Loucy (cell line): Measurements from ENCODE around the gene MMADHC.

Source experiments
- H2AFZ ChIP-seq: fragments of 200-600 bp; sonication (generic); 2 replicates; pipeline ENCODE4 v1.6.0; 2016; ENCODE audit warnings: antibody characterized with exemption, mild to moderate bottlenecking, low read length, moderate library complexity
- H3F3A ChIP-seq: fragments of 200-600 bp; 2 replicates; pipeline ENCODE4 v1.6.0; 2016; ENCODE audit warnings: antibody characterized with exemption, low read depth, mild to moderate bottlenecking
- H3K27me3 ChIP-seq: fragments of 200-600 bp; sonication (generic); 2 replicates; pipeline ENCODE4 v1.6.1; 2014; ENCODE audit warnings: low read length, mild to moderate bottlenecking; ENCODE audit not compliant: insufficient read depth, poor library complexity, severe bottlenecking
- H3K36me3 ChIP-seq: fragments of 200-600 bp; sonication (generic); 2 replicates; pipeline ENCODE4 v1.6.1; 2016; ENCODE audit warnings: low read length; ENCODE audit not compliant: insufficient read depth
- H3K4me1 ChIP-seq: fragments of 200-600 bp; sonication (generic); 2 replicates; pipeline ENCODE4 v1.5.1; 2014; ENCODE audit warnings: low read length, mild to moderate bottlenecking; ENCODE audit not compliant: insufficient read depth, poor library complexity, severe bottlenecking
- H3K4me2 ChIP-seq: fragments of 200-600 bp; sonication (generic); 2 replicates; pipeline ENCODE4 v1.6.0; 2014; ENCODE audit warnings: antibody characterized with exemption, low read length, low read depth, mild to moderate bottlenecking; ENCODE audit not compliant: poor library complexity, severe bottlenecking
- H3K4me3 ChIP-seq: fragments of 200-600 bp; sonication (generic); 2 replicates; pipeline ENCODE4 v1.5.1; 2014; ENCODE audit warnings: low read length, mild to moderate bottlenecking, mixed read lengths; ENCODE audit not compliant: poor library complexity, severe bottlenecking
- H3K79me2 ChIP-seq: fragments of 200-600 bp; sonication (generic); 2 replicates; pipeline ENCODE4 v1.6.1; 2014; ENCODE audit warnings: low read length; ENCODE audit not compliant: insufficient read depth
- H3K9ac ChIP-seq: fragments of 200-600 bp; sonication (generic); 2 replicates; pipeline ENCODE4 v1.6.0; 2014; ENCODE audit warnings: mild to moderate bottlenecking, low read depth, low read length, moderate library complexity; ENCODE audit not compliant: poor library complexity, severe bottlenecking
- H3K9me2 ChIP-seq: fragments of 200-600 bp; sonication (generic); replicated peaks from 2 replicates; pipeline ENCODE4 v1.6.1; 2016; ENCODE audit warnings: low read depth, low read length, mixed read lengths
- H3K9me3 ChIP-seq: fragments of 200-600 bp; sonication (generic); 2 replicates; pipeline ENCODE4 v1.6.1; 2014; ENCODE audit warnings: mild to moderate bottlenecking, antibody characterized with exemption, low read length, low read depth; ENCODE audit not compliant: insufficient read depth
- H4K20me1 ChIP-seq: fragments of 200-600 bp; sonication (generic); 2 replicates; pipeline ENCODE4 v1.6.0; 2014; ENCODE audit warnings: antibody characterized with exemption, low read length, mild to moderate bottlenecking; ENCODE audit not compliant: insufficient read depth, poor library complexity, severe bottlenecking
- CTCF ChIP-seq: fragments of 200-600 bp; sonication (generic); conservative IDR thresholded peaks from 2 replicates; pipeline ENCODE4 v1.5.1; 2014; ENCODE audit warnings: mild to moderate bottlenecking, antibody characterized with exemption, low read length
- EZH2phosphoT487 ChIP-seq: fragments of 200-600 bp; IDR thresholded peaks from 2 replicates; pipeline ENCODE4 v1.6.1; 2018; ENCODE audit warnings: antibody characterized with exemption, mild to moderate bottlenecking, moderate library complexity, borderline replicate concordance

The MMADHC gene

GRCh38 chr2:149543845-149544244 lies 43.7 kb downstream of the MMADHC start:
- H3K27me3 ChIP-seq, result no peaks in the 10 kb centered on the region
- H3K9me3 ChIP-seq, result no peaks in the 10 kb centered on the region
- no peaks in the 10 kb centered on the region for H4K20me1 ChIP-seq
- H3K4me3 ChIP-seq, result no peak overlapping the region
- no peaks in the 10 kb centered on the region for H3K36me3 ChIP-seq
- no peaks in the 10 kb centered on the region for H3K79me2 ChIP-seq
- TF ChIP-seq CTCF, result no peak
- no peak for TF ChIP-seq EZH2phosphoT487
- peak overlapping the region; percentile 93 for H2AFZ ChIP-seq
- no peaks in the 10 kb centered on the region for H3K4me1 ChIP-seq
- H3K9ac ChIP-seq, result no peak overlapping the region
- H3K9me2 ChIP-seq, result no peaks in the 10 kb centered on the region
- H3F3A ChIP-seq, result no peaks in the 10 kb centered on the region
- H3K4me2 ChIP-seq, result no peak overlapping the region

- no peaks in the 10 kb centered on the region for H3F3A ChIP-seq
- H3K27me3 ChIP-seq, result no peaks in the 10 kb centered on the region
- no peaks in the 10 kb centered on the region for H3K79me2 ChIP-seq
- H3K36me3 ChIP-seq, result no peaks in the 10 kb centered on the region
- H3K4me3 ChIP-seq, result no peak overlapping the region
- H3K9me3 ChIP-seq, result no peaks in the 10 kb centered on the region
- H3K9ac ChIP-seq, result no peak overlapping the region
- peaks cover 9% of the 10 kb centered on the region for H3K4me1 ChIP-seq
- H2AFZ ChIP-seq, result no peak overlapping the region
- TF ChIP-seq CTCF (no peak), EZH2phosphoT487 (no peak)
- no peaks in the 10 kb centered on the region for H4K20me1 ChIP-seq
- H3K9me2 ChIP-seq, result no peaks in the 10 kb centered on the region
- H3K4me2 ChIP-seq, result no peak overlapping the region
Measured at GRCh38 chr2:149540138-149540537, 47.4 kb downstream of the MMADHC start.

GRCh38 chr2:149538138-149538833 lies 49.3 kb downstream of the MMADHC start:
- Histone ChIP-seq H3K79me2 (no peaks in the 10 kb centered on the region), H3K9me2 (no peaks in the 10 kb centered on the region), H2AFZ (no peak overlapping the region), H4K20me1 (no peaks in the 10 kb centered on the region), H3K27me3 (no peaks in the 10 kb centered on the region), H3K36me3 (no peaks in the 10 kb centered on the region), H3K9me3 (no peaks in the 10 kb centered on the region), H3K4me2 (no peak overlapping the region), H3F3A (no peaks in the 10 kb centered on the region), H3K4me1 (peaks cover 9% of the 10 kb centered on the region), H3K9ac (no peak overlapping the region), H3K4me3 (no peak overlapping the region)
- TF ChIP-seq CTCF (no peak), EZH2phosphoT487 (no peak)
